Sigmoid colon (tissue), 7 donors: ENCODE data around the gene ALPI. TPM values are rescaled to one million over a fixed set of nuclear protein-coding genes. Genes with fewer than 3 reads are reported as not detected.
"Not testable (repeated sequence)": the region's sequence is repeated elsewhere in the genome, so short reads cannot be mapped to it uniquely, and the experiment has no call there.

ENCODE experiments used
- DNase-seq: peaks from one replicate; pipeline ENCODE4 v3.0.0-alpha.2; 2019
- H3K27ac ChIP-seq, 4 donors: fragments of 200-600 bp; sonication (generic); one replicate each; pipeline ENCODE4 v1.5.1; 2016 to 2019; ENCODE audit warnings: mild to moderate bottlenecking in 1 of 4
- H3K27me3 ChIP-seq, 3 donors: fragments of 200-600 bp; sonication (generic); one replicate each; pipeline ENCODE4 v1.5.1; 2019; ENCODE audit warnings: mild to moderate bottlenecking in 1 of 3
- H3K36me3 ChIP-seq, 4 donors: fragments of 200-600 bp; sonication (generic); one replicate each; pipeline ENCODE4 v1.5.1; 2016 to 2019
- H3K4me1 ChIP-seq, 4 donors: fragments of 200-600 bp; sonication (generic); one replicate each; pipeline ENCODE4 v1.5.1; 2017 to 2019
- H3K4me3 ChIP-seq, 4 donors: fragments of 200-600 bp; sonication (generic); one replicate each; pipeline ENCODE4 v1.5.1; 2017 to 2019; ENCODE audit warnings: mild to moderate bottlenecking in 2 of 4, moderate library complexity in 1 of 4
- H3K9me3 ChIP-seq, 4 donors: fragments of 200-600 bp in 3 of 4; sonication (generic) in 3 of 4; one replicate each; pipeline versions ENCODE4 v1.5.1 to v1.6.1; 2013 to 2019
- CTCF ChIP-seq, 4 experiments: fragments of 450-650 bp in 3 of 4; fragments of 200-600 bp in 1 of 4; IDR thresholded peaks; one replicate each; pipeline ENCODE4 v1.5.1; 2016 to 2019; ENCODE audit warnings: antibody characterized with exemption in 4 of 4, mild to moderate bottlenecking in 3 of 4, moderate library complexity in 2 of 4
- EP300 ChIP-seq, 4 donors: sonication (generic); formaldehyde crosslinking; IDR thresholded peaks; one replicate each; pipeline ENCODE4 v1.6.1; 2017; ENCODE audit warnings: antibody characterized with exemption in 4 of 4
- POLR2A ChIP-seq, 2 donors: fragments of 450-650 bp; IDR thresholded peaks; one replicate each; pipeline ENCODE4 v1.6.1; 2016; ENCODE audit warnings: antibody characterized with exemption in 2 of 2, mild to moderate bottlenecking in 2 of 2, moderate library complexity in 2 of 2
- POLR2AphosphoS5 ChIP-seq, 4 donors: sonication (generic); formaldehyde crosslinking; IDR thresholded peaks; one replicate each; pipeline ENCODE4 v1.6.1; 2017; ENCODE audit warnings: antibody characterized with exemption in 4 of 4
- WGBS, 2 donors: extraction: QIAGEN DNeasy Blood & Tissue Kit; methylation state at CpG; one replicate each; pipeline ENCODE4 v1.1.7; 2013; 5-methylcytosine and 5-hydroxymethylcytosine counted together
- intact Hi-C: fragments of 100-400 bp; cut with DNase I; formaldehyde crosslinking; loops from one replicate; pipeline ENCODE4 v1.15.1; 2023
- polyA plus RNA-seq, 3 donors: library from polyadenylated mRNA; stranded (reverse); fragments of 200-250 nt; gene quantifications; one replicate each; pipeline ENCODE4 v1.2.3, GENCODE V29; 2013
- total RNA-seq, 4 donors: library from RNA; depleted of rRNA; stranded (reverse); fragments of >200 nt; gene quantifications; one replicate each; pipeline ENCODE4 v1.1.0, GENCODE V29; 2016
- donor health status: healthy with polysubstance abuse.
- donor health status: Bipolar disorder and iron deficiency.
- donor health status: healthy.

The ALPI gene
- total RNA-seq, result not detected
- 10 to 100 TPM in 1 of 3 donors, 1 to 10 TPM in 2; 5.3 to 10.2 (median 7.2) TPM for polyA plus RNA-seq

GRCh38 chr2:232455426-232456255 lies at the start of gene ALPI:
Gene ALPI (plus strand): TSS chr2:232456153. CDS start chr2:232456200, 47 bp downstream.
- Histone ChIP-seq H3K9me3 (no peaks in the 10 kb centered on the region), H3K36me3 (no peaks in the 10 kb centered on the region), H3K4me1 (no peaks in the 10 kb centered on the region), H3K27me3 (peaks cover 3 to 23% (median 7%) of the 10 kb centered on the region in 3 donors), H3K27ac (no peak within 1 kb of the TSS), H3K4me3 (no peak within 1 kb of the TSS)
- intact Hi-C loops, result no loop called here
- 37 to 70% methylated on average over 14 of the region's 14 CpGs for WGBS, 2 donors
- peak; percentile 49 for DNase-seq
- TF ChIP-seq CTCF (IDR thresholded peaks at IDR 0.05), result no peak
- TF ChIP-seq POLR2AphosphoS5 (IDR thresholded peaks at IDR 0.05), result no peak
- TF ChIP-seq EP300 (IDR thresholded peaks at IDR 0.05), result no peak
- TF ChIP-seq POLR2A (IDR thresholded peaks at IDR 0.05), result no peak

GRCh38 chr2:232406556-232407310 lies 49.2 kb upstream of the ALPI start, which contains the start of gene ALPG:
Gene ALPG (plus strand): TSS chr2:232406844. CDS start chr2:232406895, 51 bp downstream.
- Histone ChIP-seq H3K4me1 (no peaks in the 10 kb centered on the region), H3K9me3 (no peaks in the 10 kb centered on the region), H3K4me3 (no peak within 1 kb of the TSS), H3K36me3 (no peaks in the 10 kb centered on the region), H3K27me3 (peaks cover 0 to 13% (median 0%) of the 10 kb centered on the region in 3 donors), H3K27ac (no peak within 1 kb of the TSS)
- WGBS, 2 donors, result 87 to 92% methylated on average over 17 of the region's 17 CpGs
- TF ChIP-seq POLR2A (IDR thresholded peaks at IDR 0.05) (no peak), CTCF (IDR thresholded peaks at IDR 0.05) (no peak), EP300 (IDR thresholded peaks at IDR 0.05) (no peak), POLR2AphosphoS5 (IDR thresholded peaks at IDR 0.05) (no peak)
- intact Hi-C loops, result no loop called here
- peak; percentile 57 for DNase-seq

- H3K9me3 ChIP-seq, H3K4me3 ChIP-seq, H3K36me3 ChIP-seq, intact Hi-C loops, H3K4me1 ChIP-seq, H3K27ac ChIP-seq: not testable (repeated sequence)
- WGBS, 2 donors, result 92 to 93% methylated on average over 30 of the region's 30 CpGs
- peaks cover 0 to 13% (median 0%) of the 10 kb centered on the region in 3 donors for H3K27me3 ChIP-seq
- peak; percentile 53 for DNase-seq
These were observed 48.4 kb upstream of the ALPI start for GRCh38 chr2:232407428-232408150.

GRCh38 chr2:232408269-232408668 lies 47.7 kb upstream of the ALPI start:
- H3K4me1 ChIP-seq, intact Hi-C loops, H3K36me3 ChIP-seq, H3K27ac ChIP-seq, H3K4me3 ChIP-seq, H3K9me3 ChIP-seq: not testable (repeated sequence)
- WGBS, 2 donors, result 90 to 92% methylated on average over 10 of the region's 10 CpGs
- peak; percentile 25 for DNase-seq
- H3K27me3 ChIP-seq, result peaks cover 0 to 13% (median 0%) of the 10 kb centered on the region in 3 donors

- intact Hi-C loops, H3K27ac ChIP-seq, H3K4me1 ChIP-seq, H3K9me3 ChIP-seq, H3K36me3 ChIP-seq, DNase-seq, H3K4me3 ChIP-seq: not testable (repeated sequence)
- 71 to 83% methylated on average over 40 of the region's 40 CpGs for WGBS, 2 donors
- peaks cover 0 to 13% (median 0%) of the 10 kb centered on the region in 3 donors for H3K27me3 ChIP-seq
These were observed 46.3 kb upstream of the ALPI start for GRCh38 chr2:232409617-232410016.
